Smooth muscle cell of the brain vasculature (primary cell): ENCODE measurements around the gene KCNQ1.

Source experiments
- DNase-seq: peaks from one replicate; pipeline ENCODE4 v3.0.0-alpha.2; 2012; ENCODE audit warnings: low read depth, low spot score

The KCNQ1 gene

GRCh38 chr11:2836315-2837095 is 391.7 kb downstream of the KCNQ1 start:
- DNase-seq = no peak

- no peak for DNase-seq
Measured at GRCh38 chr11:2837096-2837601, 392.3 kb downstream of the KCNQ1 start.

- no peak for DNase-seq
Measured at GRCh38 chr11:2837651-2838050, 392.8 kb downstream of the KCNQ1 start.

GRCh38 chr11:2838091-2838490 is 393.3 kb downstream of the KCNQ1 start:
- no peak for DNase-seq

GRCh38 chr11:2838676-2839294 is 394.0 kb downstream of the KCNQ1 start:
- DNase-seq = no peak

- no peak for DNase-seq
Measured at GRCh38 chr11:2839395-2839943, 394.7 kb downstream of the KCNQ1 start.

GRCh38 chr11:2841411-2842190 is 396.8 kb downstream of the KCNQ1 start:
- no peak for DNase-seq

- no peak for DNase-seq
Measured at GRCh38 chr11:2842876-2843275, 398.1 kb downstream of the KCNQ1 start.

GRCh38 chr11:2843551-2843950 is 398.7 kb downstream of the KCNQ1 start:
- DNase-seq = no peak

- no peak for DNase-seq
Measured at GRCh38 chr11:2844116-2844842, 399.5 kb downstream of the KCNQ1 start.

- DNase-seq = no peak
Measured at GRCh38 chr11:2844996-2845395, 400.2 kb downstream of the KCNQ1 start.

GRCh38 chr11:2846056-2846455 is 401.2 kb downstream of the KCNQ1 start:
- no peak for DNase-seq

- no peak for DNase-seq
Measured at GRCh38 chr11:2846470-2846869, 401.7 kb downstream of the KCNQ1 start.

GRCh38 chr11:2847561-2847960 is 402.8 kb downstream of the KCNQ1 start:
- no peak for DNase-seq

- DNase-seq = no peak
Measured at GRCh38 chr11:2848497-2848896, 403.7 kb downstream of the KCNQ1 start.

- no peak for DNase-seq
Measured at GRCh38 chr11:2849994-2850770, 405.4 kb downstream of the KCNQ1 start.

- DNase-seq = no peak
Measured at GRCh38 chr11:2853401-2853800, 408.6 kb downstream of the KCNQ1 start.

- no peak for DNase-seq
Measured at GRCh38 chr11:2853997-2854560, 409.3 kb downstream of the KCNQ1 start.

GRCh38 chr11:2855162-2855561 is 410.4 kb downstream of the KCNQ1 start:
- no peak for DNase-seq

- DNase-seq = no peak
Measured at GRCh38 chr11:2857276-2857675, 412.5 kb downstream of the KCNQ1 start.
